Measurements from ENCODE around the gene TRAM2.

GRCh38 chr6:52511163-52511562 is 65.7 kb downstream of the TRAM2 start:
- TF ChIP-seq CTCF (IDR thresholded peaks at IDR 0.05 in 2 of 3, conservative IDR thresholded peaks at IDR 0.05 in 1 of 3; ENCODE audit: borderline replicate concordance in 1 of 3, insufficient read depth in 1 of 3, low read depth in 2 of 3, low read length in 2 of 3): no peak
- no peak for TF ChIP-seq POLR2A (IDR thresholded peaks at IDR 0.05; ENCODE audit: borderline replicate concordance, extremely low read depth, insufficient read depth, insufficient read length)
- TF ChIP-seq EGR1 (IDR thresholded peaks at IDR 0.05; ENCODE audit: low read depth): no peak
- TF ChIP-seq JUND (IDR thresholded peaks at IDR 0.05): no peak
- TF ChIP-seq ELF1 (IDR thresholded peaks at IDR 0.05; ENCODE audit: borderline replicate concordance, low read depth): no peak
- TF ChIP-seq FOSL1 (IDR thresholded peaks at IDR 0.05; ENCODE audit: low read depth): no peak
- TF ChIP-seq ZNF274 (IDR thresholded peaks at IDR 0.05; ENCODE audit: low read depth, low read length): no peak
- TF ChIP-seq SRF (IDR thresholded peaks at IDR 0.05; ENCODE audit: low read depth): no peak
- TF ChIP-seq TCF7L2 (IDR thresholded peaks at IDR 0.05; ENCODE audit: borderline replicate concordance, extremely low read depth, insufficient read depth, insufficient read length): no peak
- TF ChIP-seq EZH2 (IDR thresholded peaks at IDR 0.05): no peak
